ENCODE results near the gene CLEC7A.
A peak's percentile ranks its signal among the peaks of the same experiment; 100 is the strongest.

The CLEC7A gene

DNA sequence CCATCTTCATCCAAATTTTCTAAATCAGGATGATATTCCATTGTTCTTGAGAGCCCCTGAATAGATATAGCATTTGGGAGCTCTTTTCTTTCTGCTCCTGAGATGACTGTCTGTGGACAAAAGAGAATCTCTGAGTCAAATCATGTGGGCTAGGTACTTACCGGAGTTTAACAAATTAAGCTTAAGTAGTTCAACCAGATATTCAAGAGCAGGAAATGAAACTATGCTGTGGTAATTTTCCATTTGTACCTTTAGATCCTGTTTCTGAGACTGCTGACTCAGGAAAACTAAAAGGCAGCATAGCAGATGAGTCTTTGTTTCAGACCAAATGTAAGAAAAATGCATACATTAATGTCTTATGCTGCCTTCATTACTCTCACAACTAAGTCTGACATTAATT, at the start of gene CLEC7A:
Gene CLEC7A (minus strand): TSS at position 158 of the 400 bp plus-strand sequence. CDS start 117 bp downstream, at position 41.
- DNase-seq, result no peak

DNA sequence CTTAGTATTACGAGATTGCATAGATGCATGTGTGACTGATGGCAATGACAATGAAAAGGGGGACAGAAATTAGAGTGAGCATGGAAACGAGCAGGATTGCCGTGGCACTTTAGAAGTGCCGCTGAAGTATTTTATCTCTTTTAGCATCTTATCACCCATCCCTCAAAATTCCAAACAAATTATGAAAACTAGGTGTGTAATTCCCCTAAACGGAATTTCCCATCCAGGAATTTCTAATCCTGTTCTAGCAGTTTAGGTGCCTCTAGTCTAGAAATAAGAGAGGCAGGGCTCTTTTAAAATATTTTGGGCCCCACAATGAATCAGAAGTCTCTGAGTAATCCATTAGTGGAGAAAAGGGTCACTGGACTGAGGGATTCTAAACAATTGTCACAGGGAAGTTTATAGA, 49.8 kb upstream of the CLEC7A start:
- no peak for DNase-seq

DNA sequence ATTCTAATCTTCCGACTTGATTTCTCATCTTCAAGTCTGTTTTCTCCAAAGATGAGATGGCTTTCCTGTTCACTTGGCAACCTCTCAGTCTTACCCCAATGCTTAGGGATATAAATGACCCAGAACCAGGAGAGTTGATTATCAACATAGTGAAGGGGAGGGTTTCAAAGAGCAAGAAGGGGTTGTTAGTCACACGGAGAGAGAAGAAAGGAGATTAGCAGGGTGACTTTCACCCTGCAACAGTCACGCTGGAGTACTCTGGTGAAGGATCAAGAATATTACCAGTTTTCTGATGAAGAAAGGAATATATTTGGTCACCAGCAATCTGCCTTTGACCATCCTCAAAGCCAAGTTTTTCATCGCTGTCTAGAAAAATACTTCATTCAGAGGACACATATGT, 48.8 kb upstream of the CLEC7A start, which contains the start of gene TMEM52B:
Gene TMEM52B (plus strand): TSS at position 212 of the 400 bp plus-strand sequence. CDS start 543 bp downstream, outside the sequence.
- DNase-seq, result no peak

DNA sequence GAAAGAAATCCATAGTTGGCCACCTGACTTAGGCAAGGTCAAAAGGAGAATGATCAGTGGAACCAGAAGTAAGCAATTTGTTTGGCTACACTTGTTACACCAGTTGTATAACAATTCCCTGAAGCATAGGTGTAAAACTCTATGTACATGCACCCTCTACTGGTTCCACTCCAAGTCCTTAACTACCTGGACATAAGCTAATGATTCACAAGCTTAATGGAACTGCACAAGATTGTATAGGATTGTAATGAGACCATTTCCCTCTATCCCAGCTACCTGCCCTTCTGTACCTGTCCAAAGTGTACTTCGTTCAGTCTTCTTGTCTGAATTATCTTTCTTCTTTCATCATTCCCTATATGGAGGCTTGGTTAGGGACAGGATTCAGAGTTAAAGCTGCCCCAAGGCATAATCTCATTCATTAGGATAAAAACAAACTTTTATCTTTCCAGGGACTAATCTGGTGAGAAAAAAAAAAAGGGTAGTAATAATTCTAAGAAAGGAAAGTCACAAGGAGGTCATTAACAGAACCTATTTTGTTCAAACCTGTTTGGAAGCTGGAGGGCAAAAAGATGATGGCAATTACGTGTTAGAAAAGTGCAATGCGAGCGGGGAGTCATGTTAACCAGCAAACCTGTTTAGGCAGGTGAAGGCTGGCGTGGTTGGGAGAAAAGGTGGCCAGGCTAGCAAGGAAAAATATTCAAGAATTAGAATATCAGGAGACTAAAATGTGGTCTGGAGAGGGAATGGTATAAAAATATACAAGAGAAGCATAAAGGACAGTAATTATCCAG, 46.0 kb upstream of the CLEC7A start:
- no peak for DNase-seq

DNA sequence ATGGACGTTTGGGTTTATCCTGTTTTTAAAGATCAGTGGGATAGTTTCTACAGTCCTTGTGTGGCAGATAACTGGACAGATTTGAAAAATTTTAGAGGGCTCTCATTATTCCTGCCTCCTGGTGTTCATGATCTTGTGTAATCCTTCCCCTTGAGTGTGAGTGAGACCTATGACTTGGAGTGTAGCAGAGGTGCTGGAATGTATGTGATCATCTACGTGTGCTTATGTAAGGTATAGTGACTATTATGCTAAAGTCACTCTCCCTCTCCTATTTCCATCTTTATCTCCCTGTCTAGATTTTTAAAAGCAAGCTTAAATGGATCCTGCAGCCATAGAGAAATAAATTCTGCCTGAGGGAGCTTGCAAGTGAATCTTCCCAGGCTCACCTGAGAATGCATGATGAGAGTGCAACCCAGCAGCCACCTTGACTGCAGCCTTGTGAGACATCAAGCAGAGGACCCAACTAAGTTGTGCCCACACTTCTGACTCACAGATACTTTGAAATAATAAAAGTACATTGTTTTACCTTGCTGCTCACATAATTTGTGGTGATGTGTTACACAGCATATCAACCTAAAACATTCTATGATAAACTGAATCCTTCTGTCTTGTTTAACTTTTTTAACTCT, 45.1 kb upstream of the CLEC7A start:
- DNase-seq, result no peak

DNA sequence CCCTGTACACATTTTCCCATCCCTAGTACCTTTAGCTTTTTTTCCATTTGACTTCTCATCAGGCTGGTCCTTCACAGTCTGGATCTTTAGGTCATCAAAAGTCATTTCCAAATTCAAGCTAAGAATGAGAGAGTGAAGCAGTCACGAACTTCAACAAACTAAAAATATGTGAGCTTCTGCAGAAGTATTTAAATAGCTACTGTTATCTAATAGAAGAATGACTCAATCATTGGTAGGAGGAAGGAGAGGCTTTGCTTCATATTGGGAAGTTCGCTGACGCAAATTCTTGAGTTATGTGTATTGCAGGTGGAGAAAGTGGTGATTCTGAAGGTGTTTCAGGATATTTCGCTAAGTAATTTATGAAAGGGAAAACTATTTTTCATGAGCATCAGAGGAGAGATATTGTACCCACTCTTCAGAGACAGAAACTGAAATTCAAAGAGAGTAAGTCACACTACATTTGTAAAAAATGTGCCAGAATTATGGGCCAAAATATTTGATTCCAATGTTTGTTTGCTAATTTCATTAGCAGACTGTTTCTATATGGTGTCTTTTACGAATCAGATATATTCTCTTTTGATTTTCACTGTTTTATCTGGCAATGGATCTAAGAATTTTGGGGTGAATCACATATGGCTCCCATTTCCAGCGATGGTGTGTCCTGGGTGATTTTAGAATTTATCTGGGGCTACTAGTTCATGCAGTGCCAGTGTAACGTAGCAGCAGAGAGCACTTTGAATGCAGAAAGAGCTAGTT, 42.2 kb upstream of the CLEC7A start, which contains the start of gene OLR1:
Gene OLR1 (minus strand): TSS at position 160 of the 756 bp plus-strand sequence. CDS start 55 bp downstream, at position 105.
- no peak for DNase-seq

DNA sequence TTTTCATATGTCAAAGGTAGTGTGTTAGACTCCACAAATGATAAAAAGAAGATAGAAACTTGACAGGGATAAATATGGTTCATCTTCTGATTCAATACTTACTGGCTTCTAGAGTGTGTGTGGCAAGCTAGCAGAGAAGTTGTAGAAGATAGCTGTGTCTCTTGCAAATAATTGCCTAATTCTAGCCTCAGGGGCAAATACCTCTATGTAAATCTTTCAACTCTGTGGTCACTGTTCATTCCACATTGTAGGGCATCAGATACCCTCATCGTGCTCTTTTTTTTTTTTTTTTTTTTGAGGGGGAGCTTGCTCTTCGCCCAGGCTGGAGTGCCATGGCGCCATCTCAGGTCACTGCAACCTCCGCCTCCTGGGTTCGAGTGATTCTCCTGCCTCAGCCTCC, 40.2 kb upstream of the CLEC7A start:
- DNase-seq, result no peak

DNA sequence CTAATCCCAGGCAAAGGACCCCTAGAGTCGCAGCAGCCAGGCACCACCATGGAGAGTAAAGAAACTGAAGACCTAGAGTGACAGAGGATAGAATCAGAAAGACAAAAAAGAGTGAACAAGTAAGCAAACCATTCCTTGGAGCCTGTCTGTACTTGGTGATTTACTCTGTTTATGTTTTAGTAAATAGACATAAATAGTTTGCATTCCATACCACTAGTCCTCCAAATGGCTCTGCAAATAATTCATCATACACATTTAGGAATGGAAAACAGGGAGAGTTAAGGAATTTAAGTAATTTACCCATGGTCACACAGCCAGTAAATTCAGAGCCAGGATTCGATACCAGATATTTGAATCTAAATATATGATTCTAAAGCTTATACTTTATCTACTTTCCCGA, 39.1 kb upstream of the CLEC7A start:
- no peak for DNase-seq

DNA sequence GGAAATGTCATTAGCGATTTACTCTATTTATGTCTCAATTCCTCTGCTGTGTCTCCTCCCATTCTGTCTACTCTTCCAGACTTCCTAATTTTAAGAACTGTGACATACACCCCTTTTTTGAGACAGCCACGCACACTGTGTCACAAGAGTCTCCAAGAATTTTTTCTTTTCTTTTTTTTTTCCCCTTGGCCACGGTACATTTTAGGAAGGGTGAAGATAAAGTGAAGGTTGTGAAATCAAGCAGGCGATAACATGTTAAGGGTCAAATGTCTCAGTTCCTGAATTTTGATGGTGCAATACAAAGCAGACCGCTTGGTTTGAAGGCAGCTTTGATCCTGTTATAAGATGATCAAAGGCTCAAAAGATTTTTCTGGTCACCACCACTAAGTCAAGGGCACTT, 37.6 kb upstream of the CLEC7A start:
- DNase-seq, result no peak

DNA sequence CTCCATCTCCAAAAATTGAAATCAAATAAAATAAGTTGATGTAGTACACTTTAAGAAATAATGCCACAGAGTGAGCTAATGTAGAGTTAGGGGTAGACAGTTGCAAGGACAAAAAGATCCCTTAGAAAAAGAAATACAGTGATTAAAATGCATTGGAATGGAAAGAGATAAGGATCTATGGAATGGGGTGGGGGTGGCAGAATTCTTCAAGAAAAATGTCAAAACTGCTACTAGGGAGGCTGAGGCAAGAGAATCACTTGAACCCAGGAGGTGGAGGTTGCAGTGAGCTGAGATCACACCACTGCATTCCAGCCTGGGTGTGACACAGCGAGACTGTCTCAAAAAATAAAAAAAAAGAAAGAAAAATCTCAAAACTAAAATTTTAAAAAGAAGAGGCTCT, 35.4 kb upstream of the CLEC7A start:
- no peak for DNase-seq

DNA sequence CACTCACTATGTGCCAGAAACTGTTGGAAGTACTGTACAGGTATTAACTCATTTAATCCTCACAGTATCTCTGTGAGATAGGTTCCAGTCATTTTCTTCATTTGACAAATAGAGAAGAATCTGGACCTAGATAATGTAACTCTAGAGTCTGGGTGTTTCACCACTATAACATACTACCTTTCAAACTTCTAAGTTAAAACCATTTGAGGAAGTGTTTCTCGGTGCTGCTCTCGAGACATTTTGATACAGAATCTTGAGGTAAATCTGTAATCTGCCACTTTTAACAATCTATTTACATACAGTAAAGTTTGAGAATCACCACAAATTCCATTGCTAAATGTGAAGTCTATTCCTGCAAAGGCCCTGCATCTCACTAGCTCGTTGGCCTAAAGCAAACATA, 33.1 kb upstream of the CLEC7A start:
- no peak for DNase-seq

DNA sequence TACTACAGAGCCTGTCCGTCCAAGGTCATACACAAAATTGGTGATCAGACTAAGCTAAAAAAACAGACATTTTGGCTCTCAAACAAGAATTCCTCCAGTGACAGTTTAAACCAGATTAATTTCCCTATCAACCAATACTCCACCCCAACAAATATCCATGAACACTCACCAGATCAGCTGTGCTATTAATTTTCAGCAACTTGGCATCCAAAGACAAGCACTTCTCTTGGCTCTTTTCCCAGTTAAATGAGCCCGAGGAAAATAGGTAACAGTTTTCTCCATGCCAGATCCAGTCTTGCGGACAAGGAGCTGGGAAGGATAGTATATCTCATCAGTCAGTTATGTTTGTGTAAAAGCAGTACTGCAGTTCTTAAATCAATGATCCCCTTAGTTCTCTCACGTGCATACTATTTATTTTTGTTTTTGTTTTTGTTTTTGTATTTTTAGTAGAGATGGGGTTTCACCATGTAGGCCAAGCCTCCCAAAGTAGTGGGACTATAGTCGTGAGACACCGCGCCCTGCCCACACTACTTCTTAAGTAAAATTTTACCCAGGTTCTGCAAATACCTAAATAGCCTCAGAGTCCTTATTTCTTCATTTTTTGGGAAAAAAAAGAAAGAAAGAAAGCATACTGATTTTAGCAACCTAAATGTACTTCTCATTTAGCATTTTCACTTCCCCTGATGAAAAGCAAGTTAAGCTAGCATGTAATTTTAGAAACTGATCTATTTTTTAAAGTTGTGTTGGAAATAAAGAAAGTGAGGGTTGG, 30.8 kb upstream of the CLEC7A start:
- DNase-seq, result no peak

DNA sequence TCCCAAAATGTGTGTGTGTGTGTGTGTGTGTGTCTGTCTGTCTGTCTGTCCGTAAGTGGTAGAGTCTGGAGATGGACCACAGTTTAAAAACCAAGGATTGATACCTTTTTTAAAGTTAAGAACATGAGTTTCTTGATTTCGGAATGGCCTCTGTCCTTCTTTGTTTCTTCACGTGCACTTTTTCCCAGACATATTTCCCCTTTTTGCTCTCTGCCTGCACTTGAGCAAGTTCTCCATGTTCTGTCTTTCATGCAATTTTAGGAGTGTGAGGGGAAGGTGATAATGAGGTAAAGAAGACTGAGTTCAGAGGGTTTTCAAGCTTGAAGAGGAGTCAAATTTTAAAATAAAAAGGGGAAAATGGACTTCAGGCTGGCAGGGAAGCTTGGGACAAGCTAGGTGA, 29.3 kb upstream of the CLEC7A start:
- DNase-seq, result no peak

DNA sequence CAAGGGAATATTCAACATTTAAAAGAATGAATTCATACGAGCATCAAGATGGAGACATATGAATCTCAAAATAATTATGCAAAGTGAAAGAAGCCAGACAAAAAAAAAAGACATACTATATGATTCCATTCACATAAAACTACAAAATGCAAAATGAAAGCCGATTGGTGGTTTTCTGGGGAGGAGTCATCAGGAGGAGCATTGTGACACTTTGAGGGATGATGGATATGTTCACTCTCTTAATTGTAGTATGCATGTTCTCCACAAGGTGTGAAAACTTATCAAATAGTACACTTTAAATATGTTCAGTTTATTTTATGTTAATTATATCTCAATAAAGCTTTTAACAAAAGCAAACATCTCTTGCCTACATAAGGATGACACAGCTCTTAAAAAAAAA, 28.4 kb upstream of the CLEC7A start:
- DNase-seq, result no peak

DNA sequence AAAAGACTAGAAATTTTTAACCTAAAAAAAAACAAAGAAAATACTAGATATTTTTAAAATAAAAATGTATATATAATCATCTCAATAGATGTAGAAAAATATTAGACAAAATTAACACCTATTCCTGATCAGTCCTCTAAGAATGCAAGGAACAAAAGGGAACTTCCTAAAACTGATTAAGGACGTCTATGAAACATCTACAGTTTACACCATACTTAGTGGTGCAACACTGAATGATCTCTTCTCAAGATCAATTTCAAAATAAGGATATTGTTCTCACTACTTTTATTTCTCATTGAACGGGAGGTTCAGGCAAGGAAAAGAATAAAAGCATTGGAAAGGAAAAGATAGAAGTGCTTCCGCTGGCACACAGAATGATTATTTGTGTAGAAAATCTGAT, 26.0 kb upstream of the CLEC7A start:
- no peak for DNase-seq

DNA sequence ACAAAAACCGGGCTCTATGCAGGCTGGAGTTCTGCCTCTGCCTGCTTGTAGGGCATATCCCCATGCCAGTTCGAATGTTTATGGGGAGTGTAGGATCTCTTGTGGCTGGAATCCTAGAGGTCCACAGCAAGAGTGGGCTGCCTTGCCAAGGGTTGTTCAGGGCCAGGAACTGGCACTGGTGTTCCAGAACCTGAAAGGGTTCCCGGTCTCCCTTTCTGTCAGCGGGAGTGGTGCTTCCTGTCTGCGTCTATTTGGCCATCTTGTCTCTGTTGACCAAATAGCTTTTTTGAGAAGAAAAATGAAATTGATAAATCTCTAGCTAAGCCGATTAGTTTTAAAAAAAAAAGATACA, 24.1 kb upstream of the CLEC7A start:
- DNase-seq, result no peak

DNA sequence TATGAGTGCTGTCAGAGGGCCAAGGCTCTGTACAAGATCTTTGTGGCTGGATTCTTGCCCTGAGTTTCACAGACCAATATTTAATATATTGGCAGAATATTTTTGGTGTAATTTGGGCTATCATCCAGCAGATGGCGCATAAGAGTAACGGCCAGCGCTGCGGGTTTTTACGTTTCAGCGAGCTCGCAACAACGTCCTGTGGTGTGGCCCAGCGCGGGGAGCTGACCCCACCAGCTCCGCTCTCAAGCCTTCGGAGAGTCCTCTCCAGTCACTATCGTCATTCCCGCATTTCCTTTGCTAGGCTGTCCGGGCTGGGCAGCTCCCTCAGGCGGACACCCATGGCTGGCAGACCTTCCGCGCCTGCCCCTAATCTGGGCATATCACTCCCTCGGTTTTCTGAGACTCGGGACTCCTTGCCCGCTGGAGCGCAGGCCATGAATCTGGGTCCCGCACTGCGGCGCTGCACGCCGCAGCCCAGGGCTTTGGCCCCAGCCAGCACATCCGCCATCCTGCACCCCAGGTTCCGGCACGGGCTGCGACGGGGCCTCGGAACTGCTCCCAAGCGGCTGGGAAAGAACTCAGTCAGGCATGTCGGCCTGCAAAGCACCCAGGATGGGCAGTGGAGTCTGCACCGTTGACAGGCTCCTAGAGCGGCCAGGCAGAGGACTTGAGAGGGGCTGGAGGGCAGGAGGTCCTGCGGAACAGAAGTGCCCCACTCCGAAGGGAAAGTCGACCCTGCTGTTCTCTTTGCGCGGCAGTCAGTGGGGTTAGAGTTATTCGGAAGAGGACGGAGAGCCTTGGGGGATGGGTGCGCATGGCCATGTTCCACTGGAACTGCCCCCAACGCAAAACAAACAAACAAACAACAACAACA, 23.5 kb upstream of the CLEC7A start:
- DNase-seq, result peak; percentile 35

DNA sequence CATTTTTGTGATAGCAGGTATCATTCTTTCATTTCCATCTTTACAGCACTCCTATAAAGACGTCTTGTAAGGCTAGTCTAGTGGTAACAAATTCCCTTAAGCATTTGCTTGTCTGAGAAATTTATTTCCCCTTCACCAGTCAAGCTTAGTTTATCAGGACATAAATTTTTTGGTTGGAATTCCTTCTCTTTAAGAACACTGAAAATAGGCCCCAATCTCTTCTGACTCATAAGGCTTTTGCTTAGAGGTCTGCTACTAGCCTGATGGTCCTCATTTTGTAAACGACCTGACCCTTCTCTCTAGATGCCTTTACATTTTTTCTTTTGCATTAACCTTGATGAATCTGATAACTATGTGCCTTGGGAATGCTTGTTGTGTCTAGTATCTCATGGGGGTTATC, 21.6 kb upstream of the CLEC7A start:
- DNase-seq, result no peak

DNA sequence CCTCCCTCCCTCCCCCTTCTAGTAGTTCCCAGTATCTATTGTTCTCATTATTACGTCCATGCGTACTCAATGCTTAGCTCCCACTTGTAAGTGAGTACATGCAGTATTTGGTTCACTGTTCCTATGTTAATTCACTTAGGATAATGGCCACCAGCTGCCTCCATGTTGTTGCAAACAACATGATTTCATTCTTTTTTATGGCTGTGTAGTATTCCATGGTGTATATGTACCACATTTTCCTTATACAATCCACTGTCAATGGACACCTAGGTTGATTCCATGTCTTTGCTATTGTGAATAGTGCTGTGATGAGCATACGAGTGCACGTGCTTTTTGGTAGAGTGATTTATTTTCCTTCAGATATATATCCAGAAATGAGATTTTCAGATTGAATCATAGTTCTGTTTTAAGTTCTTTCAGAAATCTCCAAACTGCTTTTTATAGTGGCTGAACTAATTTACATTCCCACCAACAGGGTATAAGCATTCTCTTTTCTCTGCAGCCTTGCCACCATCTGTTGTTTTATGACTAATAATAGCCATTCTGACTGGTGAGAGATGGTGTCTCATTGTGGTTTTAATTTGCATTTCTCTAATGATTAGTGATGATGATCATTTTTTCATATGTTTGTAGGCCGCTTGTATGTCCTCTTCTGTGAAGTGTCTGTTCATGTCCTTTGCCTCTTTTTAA, 17.9 kb upstream of the CLEC7A start:
- DNase-seq, result no peak

DNA sequence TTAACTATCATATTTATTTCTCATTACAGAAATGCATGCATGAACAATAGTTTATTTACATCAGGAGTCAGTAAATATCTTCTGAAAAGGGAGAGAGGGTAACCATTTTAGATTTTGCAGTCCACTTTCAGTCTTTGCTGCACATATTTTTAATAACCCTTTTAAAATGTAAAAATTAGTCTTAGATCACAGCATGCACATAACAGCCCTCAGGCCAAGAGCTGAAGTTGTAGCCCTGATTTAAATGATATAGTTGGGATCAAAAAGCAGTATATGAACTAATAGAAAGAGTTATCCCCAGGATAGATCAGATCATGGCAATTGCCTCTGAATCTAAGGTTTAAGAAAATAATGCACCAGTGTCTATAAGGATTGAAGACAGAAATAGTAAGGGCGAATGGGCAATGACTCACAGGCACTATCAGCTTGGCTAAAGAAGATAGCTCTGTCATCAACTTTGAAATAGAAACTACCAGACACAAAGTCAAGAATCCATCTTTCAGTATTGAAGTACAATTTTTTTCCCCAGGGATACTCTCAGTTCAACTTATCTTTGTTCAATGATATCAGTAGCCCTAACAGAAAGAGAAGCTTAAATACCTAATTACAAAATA, 13.1 kb upstream of the CLEC7A start:
- no peak for DNase-seq

DNA sequence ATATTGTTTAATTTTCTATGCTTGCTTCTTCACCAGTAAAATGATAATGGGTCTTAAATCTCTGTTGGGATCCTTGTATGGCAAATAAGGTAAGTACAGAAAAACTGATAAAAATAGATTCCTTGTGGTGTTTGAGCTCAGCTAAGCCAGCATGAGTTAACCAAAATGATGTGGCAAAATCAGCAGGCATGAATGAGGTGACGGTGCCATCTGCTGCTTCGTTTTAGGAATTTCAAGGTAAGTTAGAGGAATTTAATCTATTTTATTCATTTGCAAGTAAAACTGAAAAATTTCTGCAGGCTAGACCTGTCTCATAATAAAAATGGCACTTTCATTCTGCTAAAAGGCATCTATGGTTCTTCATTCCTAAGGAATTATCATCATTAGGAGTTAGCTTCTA, 10.0 kb upstream of the CLEC7A start:
- DNase-seq, result no peak
